WTC11 (cell line): Measurements from ENCODE around the gene ROBO2.

ENCODE experiments used
- CREB1 ChIP-seq: sonication (generic); formaldehyde crosslinking; IDR thresholded peaks from 2 replicates; pipeline ENCODE4 v1.8.0; 2023; ENCODE audit warnings: mild to moderate bottlenecking, missing genetic modification reagents
- CTCF ChIP-seq: fragments of 200-600 bp; IDR thresholded peaks from 2 replicates; pipeline ENCODE4 v1.8.0; 2022; ENCODE audit warnings: antibody characterized with exemption
- E2F1 ChIP-seq: sonication (generic); formaldehyde crosslinking; IDR thresholded peaks from 2 replicates; pipeline ENCODE4 v1.8.0; 2022; ENCODE audit warnings: mild to moderate bottlenecking, missing genetic modification reagents
- FOXJ3 ChIP-seq: sonication (generic); formaldehyde crosslinking; IDR thresholded peaks from 2 replicates; pipeline ENCODE4 v1.9.0; 2021; ENCODE audit warnings: missing genetic modification reagents, mild to moderate bottlenecking, borderline replicate concordance
- GABPB1 ChIP-seq: sonication (generic); formaldehyde crosslinking; IDR thresholded peaks from 2 replicates; pipeline ENCODE4 v1.8.1; 2023; ENCODE audit warnings: mild to moderate bottlenecking, missing genetic modification reagents
- IRF1 ChIP-seq: sonication (generic); formaldehyde crosslinking; IDR thresholded peaks from 2 replicates; pipeline ENCODE4 v1.8.0; 2023; ENCODE audit warnings: missing genetic modification reagents
- JUN ChIP-seq: sonication (generic); formaldehyde crosslinking; IDR thresholded peaks from 2 replicates; pipeline ENCODE4 v1.8.0; 2023; ENCODE audit warnings: mild to moderate bottlenecking, missing genetic modification reagents
- NFYB ChIP-seq: sonication (generic); formaldehyde crosslinking; conservative IDR thresholded peaks from 2 replicates; pipeline ENCODE4 v1.8.0; 2022; ENCODE audit warnings: low read depth, missing genetic modification reagents
- OVOL2 ChIP-seq: fragments of 250-450 bp; sonication (Bioruptor Pico); IDR thresholded peaks from 2 replicates; pipeline ENCODE4 v1.9.0; 2021; ENCODE audit warnings: mild to moderate bottlenecking, borderline replicate concordance
- SMAD3 ChIP-seq: sonication (generic); formaldehyde crosslinking; IDR thresholded peaks from 2 replicates; pipeline ENCODE4 v1.8.0; 2022; ENCODE audit warnings: missing genetic modification reagents, mild to moderate bottlenecking, borderline replicate concordance
- TCF7 ChIP-seq: sonication (generic); formaldehyde crosslinking; IDR thresholded peaks from 2 replicates; pipeline ENCODE4 v1.8.0; 2022; ENCODE audit warnings: mild to moderate bottlenecking, low read depth, missing genetic modification reagents, moderate library complexity
- ZNF281 ChIP-seq: sonication (generic); formaldehyde crosslinking; IDR thresholded peaks from 2 replicates; pipeline ENCODE4 v1.8.0; 2023; ENCODE audit warnings: mild to moderate bottlenecking, missing genetic modification reagents
- ZNF423 ChIP-seq: fragments of 250-450 bp; sonication (Bioruptor Pico); IDR thresholded peaks from 2 replicates; pipeline ENCODE4 v2.1.2; 2022; ENCODE audit warnings: mild to moderate bottlenecking, moderate library complexity

GRCh38 chr3:77319711-77320110 is 279.8 kb downstream of the ROBO2 start:
- TF ChIP-seq CTCF, result 0 out of 2 replicates have a peak, but pooled peaks have one; percentile 25
- no peak for TF ChIP-seq ZNF423 (CRISPR knock-in tag)
- no peak for TF ChIP-seq OVOL2 (CRISPR knock-in tag)
- TF ChIP-seq CREB1 (CRISPR knock-in tag), result no peak
- no peak for TF ChIP-seq E2F1 (CRISPR knock-in tag)
- no peak for TF ChIP-seq NFYB (CRISPR knock-in tag)
- TF ChIP-seq IRF1, result no peak
- TF ChIP-seq JUN, result no peak
- no peak for TF ChIP-seq TCF7 (CRISPR knock-in tag)
- TF ChIP-seq SMAD3 (CRISPR knock-in tag), result no peak
- no peak for TF ChIP-seq ZNF281
- TF ChIP-seq FOXJ3, result no peak
- no peak for TF ChIP-seq GABPB1 (CRISPR knock-in tag)
